GM12874 (cell line): ENCODE results near the gene CPNE7.
A peak's percentile ranks its signal among the peaks of the same experiment; 100 is the strongest.

Source experiments
- TF ChIP-seq, protein P1 (sequence below): IDR thresholded peaks from 2 replicates; pipeline ENCODE4 v1.5.1; 2011; ENCODE audit warnings: low read depth, mild to moderate bottlenecking, control low read depth, low read length, moderate library complexity; ENCODE audit not compliant: insufficient read depth

The CPNE7 gene

DNA sequence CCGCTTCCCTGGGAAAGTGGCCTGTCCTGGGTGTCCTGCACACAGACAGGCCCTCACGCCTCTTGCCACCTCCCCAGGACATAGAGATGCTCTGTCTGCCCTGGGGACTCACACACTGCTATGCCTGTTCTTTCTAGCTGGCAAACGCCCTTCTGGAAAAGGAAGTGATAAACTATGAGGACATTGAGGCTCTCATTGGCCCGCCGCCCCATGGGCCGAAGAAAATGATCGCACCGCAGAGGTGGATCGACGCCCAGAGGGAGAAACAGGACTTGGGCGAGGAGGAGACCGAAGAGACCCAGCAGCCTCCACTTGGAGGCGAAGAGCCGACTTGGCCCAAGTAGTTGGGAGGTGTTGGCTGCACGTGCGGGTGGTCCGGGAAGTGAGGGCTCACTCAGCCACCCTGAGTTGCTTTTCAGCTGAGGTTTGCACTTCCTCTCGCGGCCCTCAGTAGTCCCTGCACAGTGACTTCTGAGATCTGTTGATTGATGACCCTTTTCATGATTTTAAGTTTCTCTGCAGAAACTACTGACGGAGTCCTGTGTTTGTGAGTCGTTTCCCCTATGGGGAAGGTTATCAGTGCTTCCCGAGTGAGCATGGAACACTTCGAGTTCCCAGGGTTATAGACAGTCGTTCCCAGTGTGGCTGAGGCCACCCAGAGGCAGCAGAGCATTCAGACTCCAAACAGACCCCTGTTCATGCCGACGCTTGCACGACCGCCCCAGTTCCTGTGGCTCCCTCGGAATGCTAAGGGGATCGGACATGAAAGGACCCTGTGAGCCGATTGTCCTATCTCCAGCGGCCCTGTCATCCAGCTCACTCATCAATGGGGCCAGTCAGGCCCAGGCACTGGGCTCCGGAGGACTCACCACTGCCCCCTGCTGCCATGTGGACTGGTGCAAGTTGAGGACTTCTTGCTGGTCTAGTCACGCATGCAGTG, 18.5 kb upstream of the CPNE7 start:
- TF ChIP-seq, protein P1, sequence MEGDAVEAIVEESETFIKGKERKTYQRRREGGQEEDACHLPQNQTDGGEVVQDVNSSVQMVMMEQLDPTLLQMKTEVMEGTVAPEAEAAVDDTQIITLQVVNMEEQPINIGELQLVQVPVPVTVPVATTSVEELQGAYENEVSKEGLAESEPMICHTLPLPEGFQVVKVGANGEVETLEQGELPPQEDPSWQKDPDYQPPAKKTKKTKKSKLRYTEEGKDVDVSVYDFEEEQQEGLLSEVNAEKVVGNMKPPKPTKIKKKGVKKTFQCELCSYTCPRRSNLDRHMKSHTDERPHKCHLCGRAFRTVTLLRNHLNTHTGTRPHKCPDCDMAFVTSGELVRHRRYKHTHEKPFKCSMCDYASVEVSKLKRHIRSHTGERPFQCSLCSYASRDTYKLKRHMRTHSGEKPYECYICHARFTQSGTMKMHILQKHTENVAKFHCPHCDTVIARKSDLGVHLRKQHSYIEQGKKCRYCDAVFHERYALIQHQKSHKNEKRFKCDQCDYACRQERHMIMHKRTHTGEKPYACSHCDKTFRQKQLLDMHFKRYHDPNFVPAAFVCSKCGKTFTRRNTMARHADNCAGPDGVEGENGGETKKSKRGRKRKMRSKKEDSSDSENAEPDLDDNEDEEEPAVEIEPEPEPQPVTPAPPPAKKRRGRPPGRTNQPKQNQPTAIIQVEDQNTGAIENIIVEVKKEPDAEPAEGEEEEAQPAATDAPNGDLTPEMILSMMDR = peak; percentile 89

DNA sequence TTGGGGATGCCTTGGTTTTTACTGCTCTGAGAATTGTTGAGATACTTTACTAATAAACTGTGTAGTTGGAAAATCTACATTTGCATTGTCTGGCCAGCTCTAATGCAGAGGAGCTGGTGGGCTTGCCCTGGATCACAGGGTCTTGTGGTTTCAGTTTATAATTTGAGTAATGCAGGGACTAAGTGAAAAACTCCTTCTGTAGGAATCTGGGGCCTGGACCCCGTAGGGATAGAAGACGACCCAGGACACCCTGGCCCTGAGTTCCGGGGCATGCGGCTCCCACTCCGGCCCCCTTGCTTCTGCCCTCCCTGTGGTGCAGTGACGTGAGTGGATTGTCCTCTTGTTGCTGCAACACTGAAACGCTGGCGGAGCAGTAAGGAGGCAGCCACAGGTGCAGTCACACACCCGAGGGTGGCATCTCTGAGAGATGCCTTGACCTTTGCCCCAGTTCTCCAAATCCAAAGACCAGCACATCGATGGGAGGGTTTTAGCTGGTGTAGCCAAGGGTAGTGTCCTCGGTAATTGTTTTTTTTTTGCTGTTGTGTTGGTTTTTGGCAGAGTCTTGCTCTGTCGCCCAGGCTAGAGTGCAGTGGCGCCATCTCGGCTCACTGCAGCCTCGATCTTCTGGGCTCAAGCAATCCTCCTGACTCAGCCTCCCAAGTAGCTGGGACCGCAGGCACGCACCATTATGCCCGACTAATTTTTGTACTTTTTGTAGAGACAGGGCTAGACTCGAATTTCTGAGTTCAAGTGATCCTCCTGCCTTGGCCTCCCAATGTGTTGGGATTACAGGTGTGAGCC, 17.7 kb upstream of the CPNE7 start:
- TF ChIP-seq, protein P1 = no peak

DNA sequence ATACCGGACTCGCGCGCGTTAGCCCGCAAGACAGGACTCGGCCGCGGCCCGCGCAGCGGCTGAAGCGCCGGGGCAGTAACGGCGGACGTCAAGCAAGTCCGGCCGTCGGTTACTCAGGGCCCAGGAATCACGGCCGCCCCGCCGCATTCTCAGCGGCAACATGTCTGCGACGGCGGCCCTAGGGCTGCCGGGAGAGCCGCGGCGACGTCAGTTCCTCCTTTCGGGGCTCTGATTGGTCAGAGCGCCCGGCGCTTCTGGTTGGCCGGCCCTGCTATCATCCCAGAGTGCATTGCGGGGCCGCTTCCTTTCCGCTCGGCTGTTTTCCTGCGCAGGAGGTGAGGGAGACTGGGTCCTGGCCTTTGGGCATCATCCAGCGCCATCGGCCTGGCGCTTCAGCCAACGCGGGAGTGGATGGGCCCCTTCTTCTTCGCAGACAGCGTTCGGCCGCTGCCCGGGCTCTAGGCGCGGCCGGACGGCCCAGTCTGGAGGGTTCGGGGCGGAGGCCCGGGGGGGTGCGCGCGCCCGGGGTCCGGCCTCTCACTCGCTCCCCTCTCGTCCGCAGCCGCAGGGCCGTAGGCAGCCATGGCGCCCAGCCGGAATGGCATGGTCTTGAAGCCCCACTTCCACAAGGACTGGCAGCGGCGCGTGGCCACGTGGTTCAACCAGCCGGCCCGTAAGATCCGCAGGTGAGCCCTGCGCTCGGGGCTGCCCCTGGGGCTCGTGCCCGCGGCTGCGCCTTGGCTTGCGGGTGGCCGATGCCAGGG, 15.0 kb upstream of the CPNE7 start, which contains the start of gene RPL13:
Gene RPL13 (plus strand): TSS at position 305 of the 764 bp plus-strand sequence. CDS start 278 bp downstream, at position 583.
- TF ChIP-seq, protein P1 = no peak

DNA sequence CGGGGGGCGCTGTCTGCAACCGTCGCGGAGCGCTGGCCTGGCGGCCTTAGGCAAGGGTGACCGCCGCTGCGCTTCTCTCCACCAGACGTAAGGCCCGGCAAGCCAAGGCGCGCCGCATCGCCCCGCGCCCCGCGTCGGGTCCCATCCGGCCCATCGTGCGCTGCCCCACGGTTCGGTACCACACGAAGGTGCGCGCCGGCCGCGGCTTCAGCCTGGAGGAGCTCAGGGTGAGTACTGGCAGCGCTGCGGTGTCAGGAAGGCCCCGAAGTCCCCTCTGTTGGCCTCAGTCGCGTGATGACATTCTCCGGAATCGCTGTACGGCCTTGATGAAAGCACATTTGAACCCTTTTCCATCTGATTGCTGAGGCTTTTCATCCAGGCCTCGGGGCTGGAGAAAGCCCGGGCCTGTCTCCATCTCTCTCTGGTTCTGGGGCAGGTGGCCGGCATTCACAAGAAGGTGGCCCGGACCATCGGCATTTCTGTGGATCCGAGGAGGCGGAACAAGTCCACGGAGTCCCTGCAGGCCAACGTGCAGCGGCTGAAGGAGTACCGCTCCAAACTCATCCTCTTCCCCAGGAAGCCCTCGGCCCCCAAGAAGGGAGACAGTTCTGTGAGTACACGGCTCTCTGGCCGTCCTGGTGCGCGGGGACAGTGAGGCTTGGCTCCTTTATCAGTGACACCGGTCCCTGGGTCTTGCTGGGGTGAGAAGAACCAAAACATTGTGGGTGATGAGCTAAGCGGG, 14.2 kb upstream of the CPNE7 start:
- TF ChIP-seq, protein P1 = no peak

DNA sequence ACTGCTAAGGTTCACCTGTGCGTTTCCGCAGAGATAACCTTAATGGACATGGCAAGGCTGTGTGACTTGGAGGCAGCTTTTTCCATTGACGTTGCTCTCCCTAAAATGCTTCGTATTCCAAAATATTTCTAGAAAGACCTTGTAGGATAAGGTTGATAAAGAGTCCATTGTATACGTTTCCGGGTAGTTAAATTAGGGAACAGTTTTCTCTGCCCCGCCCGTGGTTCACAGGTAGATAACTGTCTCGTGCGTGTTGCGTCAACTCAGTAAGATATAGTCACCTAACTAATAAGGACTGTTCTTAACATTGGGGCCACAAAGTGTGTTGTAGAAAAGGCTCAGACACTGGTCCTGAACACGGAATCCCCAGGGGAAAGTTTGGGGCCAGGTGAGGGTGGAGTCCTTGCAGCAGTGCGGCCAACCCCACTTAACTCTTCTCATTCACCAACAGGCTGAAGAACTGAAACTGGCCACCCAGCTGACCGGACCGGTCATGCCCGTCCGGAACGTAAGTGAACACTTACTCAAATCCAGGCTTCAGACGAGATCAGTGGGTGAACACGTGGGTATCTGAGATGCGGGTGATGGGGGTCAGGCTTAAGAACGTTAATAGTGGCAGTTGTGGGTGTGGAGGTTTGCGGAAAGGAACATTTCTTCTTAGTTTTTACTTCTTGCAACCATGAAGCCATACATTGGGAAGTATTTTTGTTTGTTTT, 13.5 kb upstream of the CPNE7 start:
- TF ChIP-seq, protein P1 = no peak

DNA sequence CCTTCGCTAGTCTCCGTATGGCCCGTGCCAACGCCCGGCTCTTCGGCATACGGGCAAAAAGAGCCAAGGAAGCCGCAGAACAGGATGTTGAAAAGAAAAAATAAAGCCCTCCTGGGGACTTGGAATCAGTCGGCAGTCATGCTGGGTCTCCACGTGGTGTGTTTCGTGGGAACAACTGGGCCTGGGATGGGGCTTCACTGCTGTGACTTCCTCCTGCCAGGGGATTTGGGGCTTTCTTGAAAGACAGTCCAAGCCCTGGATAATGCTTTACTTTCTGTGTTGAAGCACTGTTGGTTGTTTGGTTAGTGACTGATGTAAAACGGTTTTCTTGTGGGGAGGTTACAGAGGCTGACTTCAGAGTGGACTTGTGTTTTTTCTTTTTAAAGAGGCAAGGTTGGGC, 12.6 kb upstream of the CPNE7 start:
- TF ChIP-seq, protein P1 = no peak
